NCI-H1417 (cell line): ENCODE measurements around the gene RBL1.
"Not testable (repeated sequence)": the region's sequence is repeated elsewhere in the genome, so short reads cannot be mapped to it uniquely, and the experiment has no call there.

Source experiments
- DNase-seq, 3 experiments: peaks; one replicate each; lab custom pipeline; 2025; lab: John Stamatoyannopoulos, UW

The RBL1 gene

DNA sequence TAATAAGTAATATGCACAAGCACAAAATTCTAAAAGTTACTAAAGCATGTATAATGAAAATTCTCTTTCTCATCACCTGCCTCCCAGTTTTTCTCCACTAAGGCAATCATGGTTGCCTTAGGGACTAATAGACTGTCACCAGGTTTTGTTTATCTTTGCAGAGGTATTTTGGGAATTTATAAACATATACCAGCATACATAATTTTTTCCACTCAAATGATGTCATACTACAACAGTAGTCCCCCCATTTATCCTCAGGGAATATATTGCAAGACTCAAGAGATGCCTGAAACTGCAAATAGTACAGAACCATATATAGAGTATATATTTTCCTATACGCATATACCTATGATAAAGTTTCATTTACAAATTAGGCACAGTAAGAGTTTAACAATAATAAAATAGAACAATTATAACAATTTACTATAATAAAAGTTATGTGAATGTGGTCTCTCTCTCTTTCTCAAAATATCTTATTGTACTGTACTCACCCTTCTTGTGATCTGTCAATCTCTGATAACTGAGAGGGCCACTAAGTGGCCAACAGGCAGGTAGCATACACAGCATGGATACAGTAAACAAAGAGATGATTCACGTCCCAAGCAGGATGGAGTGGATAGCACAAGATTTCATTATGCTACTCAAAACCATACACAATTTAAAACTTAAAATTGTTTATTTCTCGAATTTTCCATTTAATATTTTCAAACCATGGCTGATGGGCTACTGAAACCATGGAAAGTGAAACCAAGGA, 19.7 kb downstream of the RBL1 start:
- peak in 1 of 3 experiments; percentile 31 for DNase-seq

DNA sequence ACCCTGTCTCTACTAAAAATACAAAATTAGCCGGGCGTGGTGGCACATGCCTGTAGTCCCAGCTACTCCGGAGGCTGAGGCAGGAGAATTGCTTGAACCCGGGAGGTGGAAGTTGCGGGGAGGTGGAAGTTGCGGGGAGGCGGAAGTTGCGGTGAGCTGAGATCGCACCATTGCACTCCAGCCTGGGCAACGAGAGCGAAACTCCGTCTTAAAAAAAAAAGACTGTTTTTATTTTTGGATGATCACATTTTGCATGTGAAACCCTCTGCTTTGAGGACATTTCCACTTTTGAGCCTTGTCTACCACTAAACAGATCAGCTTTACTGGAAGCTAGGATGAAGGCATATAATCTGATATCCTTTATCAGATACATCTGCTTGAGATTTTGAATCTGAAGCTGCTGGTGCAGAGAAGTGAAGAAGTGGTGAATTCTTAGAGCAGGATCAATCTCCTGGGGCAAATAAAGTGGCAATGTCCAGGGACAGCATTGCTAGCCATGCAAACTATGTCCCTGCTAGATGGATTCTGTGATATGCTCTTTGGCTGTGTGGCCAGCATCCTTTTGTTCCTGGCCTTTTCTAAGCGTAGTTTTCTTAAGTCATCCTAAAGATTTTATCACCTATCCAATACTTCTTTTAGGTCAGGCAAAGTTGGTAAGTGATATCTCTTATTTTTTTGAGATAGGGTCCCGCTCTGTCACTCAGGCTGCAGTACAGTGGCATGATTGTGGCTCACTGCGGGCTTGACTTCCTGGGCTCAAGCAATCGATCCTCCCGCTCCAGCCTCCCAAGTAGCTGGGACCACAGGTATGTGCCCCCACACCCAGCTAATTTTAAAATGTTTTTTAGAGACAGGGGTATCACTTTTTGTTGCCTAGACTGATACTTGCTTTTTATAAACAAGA, 23.3 kb downstream of the RBL1 start:
- DNase-seq = no peak

DNA sequence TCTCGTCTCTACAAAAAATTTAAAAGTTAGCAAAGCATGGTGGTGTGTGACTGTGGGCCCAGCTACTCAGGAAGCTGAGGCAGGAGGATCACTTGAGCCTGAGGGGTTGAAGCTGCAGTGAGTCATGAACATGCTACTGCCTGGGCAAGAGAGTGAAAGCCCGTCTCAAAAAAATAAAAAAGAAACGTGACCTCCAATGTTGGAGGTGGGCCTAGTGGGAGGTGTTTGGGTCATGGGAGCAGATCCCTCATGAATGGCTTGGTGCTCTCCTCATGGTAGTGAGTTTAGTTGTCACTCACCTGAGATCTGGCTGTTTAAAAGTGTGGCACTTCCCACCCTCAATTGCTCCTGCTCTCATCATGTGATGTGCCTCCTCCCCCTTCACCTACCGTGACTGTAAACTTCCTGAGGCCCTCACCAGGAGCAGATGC, 24.3 kb downstream of the RBL1 start:
- DNase-seq = no peak

DNA sequence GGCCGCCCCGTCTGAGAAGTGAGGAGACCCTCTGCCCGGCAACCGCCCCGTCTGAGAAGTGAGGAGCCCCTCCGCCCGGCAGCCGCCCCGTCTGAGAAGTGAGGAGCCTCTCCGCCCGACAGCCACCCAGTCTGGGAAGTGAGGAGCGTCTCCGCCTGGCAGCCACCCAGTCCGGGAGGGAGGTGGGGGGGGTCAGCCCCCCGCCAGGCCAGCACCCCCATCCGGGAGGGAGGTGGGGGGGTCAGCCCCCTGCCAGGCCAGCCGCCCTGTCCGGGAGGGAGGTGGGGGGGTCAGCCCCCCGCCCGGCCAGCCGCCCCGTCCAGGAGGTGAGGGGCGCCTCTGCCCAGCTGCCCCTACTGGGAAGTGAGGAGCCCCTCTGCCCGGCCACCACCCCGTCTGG, 26.2 kb downstream of the RBL1 start:
- DNase-seq = not testable (repeated sequence)

GRCh38 chr20:37066168-37066567, 29.6 kb downstream of the RBL1 start:
- DNase-seq = no peak

DNA sequence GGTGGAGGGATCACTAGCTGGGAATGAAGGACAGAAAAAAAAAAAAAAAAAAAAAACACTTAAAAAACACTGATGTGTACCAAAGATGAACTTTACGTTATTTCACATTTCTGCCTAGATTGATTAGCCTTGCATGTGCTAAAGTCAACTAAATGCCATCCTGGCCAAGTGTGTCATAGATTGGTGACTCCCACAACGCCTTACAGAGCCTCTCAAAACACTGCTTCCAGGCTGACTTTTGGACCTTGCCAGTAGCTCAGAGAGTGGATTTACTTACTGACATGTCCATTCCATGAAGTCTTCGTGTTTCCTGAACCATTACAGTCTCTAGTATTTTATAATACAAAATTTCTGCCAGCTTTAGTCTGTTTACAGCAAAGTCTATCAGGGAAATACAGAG, 40.5 kb downstream of the RBL1 start:
- DNase-seq = no peak

- DNase-seq = no peak
Observed at GRCh38 chr20:37053230-37053950, 42.4 kb downstream of the RBL1 start.

- DNase-seq = no peak
Observed at GRCh38 chr20:37042986-37043972, 52.5 kb downstream of the RBL1 start.

- not testable (repeated sequence) for DNase-seq
Observed at GRCh38 chr20:37039366-37039765, 56.4 kb downstream of the RBL1 start.

- DNase-seq = no peak
Observed at GRCh38 chr20:37032077-37032476, 63.7 kb downstream of the RBL1 start.

DNA sequence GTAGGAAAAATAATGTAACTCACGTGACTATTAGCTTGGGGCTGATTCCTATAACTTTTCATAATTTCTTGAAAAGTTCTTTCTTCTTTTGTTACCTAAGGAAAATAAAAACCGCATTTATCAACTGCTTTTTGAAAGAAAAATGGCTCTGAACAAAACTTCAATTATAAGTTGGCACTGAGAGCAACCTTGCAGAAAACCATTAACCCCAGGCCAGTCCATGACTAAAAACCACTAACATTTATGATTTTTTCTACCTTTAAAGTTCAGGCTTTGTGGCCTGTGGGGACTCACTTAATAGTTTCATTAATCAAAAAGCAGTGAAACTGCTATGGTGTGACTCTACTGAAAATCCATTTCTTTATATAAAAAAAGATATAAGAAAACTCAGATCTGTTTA, 75.2 kb downstream of the RBL1 start:
- DNase-seq = no peak

- not testable (repeated sequence) for DNase-seq
Observed at GRCh38 chr20:37012631-37013030, 83.2 kb downstream of the RBL1 start.

DNA sequence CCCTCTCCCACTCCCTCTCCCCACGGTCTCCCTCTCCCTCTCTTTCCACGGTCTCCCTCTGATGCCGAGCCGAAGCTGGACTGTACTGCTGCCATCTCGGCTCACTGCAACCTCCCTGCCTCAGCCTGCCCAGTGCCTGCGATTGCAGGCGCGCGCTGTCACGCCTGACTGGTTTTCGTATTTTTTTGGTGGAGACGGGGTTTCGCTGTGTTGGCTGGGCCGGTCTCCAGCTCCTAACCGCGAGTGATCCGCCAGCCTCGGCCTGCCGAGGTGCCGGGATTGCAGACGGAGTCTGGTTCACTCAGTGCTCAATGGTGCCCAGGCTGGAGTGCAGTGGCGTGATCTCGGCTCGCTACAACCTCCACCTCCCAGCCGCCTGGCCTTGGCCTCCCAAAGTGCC, 83.9 kb downstream of the RBL1 start:
- not testable (repeated sequence) for DNase-seq

- no peak for DNase-seq
Observed at GRCh38 chr20:37011147-37011546, 84.7 kb downstream of the RBL1 start.

DNA sequence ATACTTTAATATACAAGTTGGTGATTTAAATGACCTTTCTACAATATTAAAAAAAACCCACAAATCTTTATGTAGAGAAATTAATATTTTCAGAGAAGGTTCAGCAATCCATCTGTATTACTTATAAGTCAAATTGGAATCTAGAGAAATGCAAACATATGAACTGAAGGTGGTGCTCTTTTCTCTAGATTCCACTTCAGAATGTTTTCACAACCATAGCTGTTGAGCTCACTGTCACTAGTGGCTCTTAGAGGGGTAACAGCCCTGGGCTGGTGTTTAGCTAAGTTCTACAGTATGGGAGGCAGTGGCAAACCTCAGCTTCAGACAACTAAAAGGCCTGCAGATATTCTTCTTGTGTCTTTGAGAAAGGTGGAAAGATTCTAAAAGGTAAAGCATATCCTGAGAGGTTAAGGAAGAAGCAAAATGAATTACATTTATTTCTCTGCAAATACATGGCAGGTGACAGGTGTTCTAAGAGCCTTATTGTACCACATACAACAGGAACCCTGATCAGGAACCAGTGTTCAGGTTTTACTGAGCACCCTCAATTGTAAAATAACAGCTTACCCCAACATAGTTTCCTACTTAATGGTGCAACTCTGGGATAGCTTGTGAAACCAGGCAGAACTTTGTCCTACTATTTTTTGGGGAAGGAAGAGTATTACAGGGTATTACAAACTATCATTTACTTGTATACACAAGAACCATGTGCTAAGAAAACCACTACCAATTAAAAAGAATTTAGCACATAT, 87.7 kb downstream of the RBL1 start:
- DNase-seq = peak in 1 of 3 experiments; percentile 12

- DNase-seq = not testable (repeated sequence)
Observed at GRCh38 chr20:37005062-37005942, 90.5 kb downstream of the RBL1 start.

- not testable (repeated sequence) for DNase-seq
Observed at GRCh38 chr20:37001634-37002033, 94.2 kb downstream of the RBL1 start.

DNA sequence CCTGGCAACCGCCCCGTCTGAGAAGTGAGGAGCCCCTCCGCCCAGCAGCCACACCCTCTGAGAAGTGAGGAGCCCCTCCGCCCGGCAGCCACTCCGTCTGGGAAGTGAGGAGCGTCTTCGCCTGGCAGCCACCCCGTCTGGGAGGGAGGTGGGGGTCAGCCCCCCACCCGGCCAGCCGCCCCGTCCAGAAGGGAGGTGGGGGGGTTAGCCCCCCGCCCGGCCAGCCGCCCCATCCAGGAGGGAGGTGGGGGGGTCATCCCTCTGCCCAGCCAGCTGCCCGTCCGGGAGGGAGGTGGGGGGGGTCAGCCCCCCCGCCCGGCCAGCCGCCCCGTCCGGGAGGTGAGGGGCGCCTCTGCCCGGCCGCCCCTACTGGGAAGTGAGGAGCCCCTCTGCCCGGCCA, 95.6 kb downstream of the RBL1 start:
- DNase-seq = not testable (repeated sequence)

DNA sequence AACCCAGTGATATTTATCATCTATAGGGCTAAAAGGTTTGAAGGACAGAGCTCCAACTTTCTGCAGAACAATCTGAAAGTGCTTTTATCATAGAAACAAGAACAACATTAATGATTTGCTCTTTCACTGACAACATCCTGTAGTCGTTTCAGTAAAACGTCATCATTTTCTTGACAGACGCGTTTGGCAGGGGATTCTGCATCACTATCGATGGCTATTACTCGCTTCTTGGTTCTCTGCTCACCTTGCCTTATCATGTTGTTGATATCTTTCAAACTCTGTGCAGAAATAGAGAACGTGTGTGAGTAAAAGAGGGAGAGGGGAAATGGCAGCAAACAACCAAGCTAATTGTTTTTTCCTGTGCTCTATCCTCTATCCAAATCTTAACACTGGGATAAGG, 97.1 kb downstream of the RBL1 start:
- DNase-seq = no peak
